A549 (cell line): Measurements from ENCODE around the gene TRIM47. TPM values are rescaled to one million over a fixed set of nuclear protein-coding genes. Genes with fewer than 3 reads are reported as not detected.

Source experiments
- ATAC-seq, 2 experiments: fragments of 200-7000 bp in 1 of 2; fragments of >200 bp in 1 of 2; cut with Nextera tagmentation in 1 of 2; cut with Tn5 transposase in 1 of 2; 3 replicates each; pipeline versions ENCODE4 v1.8.0 to v1.9.1; 2018 to 2020; ENCODE audit warnings: mild to moderate bottlenecking in 1 of 2, moderate library complexity in 1 of 2
- CTCF ChIA-PET: fragments of 300-600 bp; sonication (Branson Sonifier 250); formaldehyde crosslinking; extraction: SDS; loops from one replicate; lab custom pipeline; 2021; ENCODE audit warnings: antibody characterized with exemption, inconsistent platforms; lab: Yijun Ruan, JAX
- POLR2A ChIA-PET: fragments of 350-600 bp; formaldehyde crosslinking; extraction: SDS; loops from one replicate; lab custom pipeline; 2021; ENCODE audit warnings: antibody characterized with exemption, inconsistent platforms; lab: Yijun Ruan, JAX
- DNase-seq, 2 experiments: peaks; one replicate each; pipeline versions ENCODE4 v3.0.0 to v3.0.0-alpha.2; 2011 to 2016; ENCODE audit warnings: low read depth in 1 of 2, low spot score in 1 of 2
- FAIRE-seq: peaks from 2 replicates; lab custom pipeline; 2011; peaks lifted over from hg19 to GRCh38; lab: Jason Lieb, UNC
- H3K27ac ChIP-seq, 2 experiments: fragments of >200 bp; sonication (Bioruptor Twin); formaldehyde crosslinking; 3 replicates each; pipeline ENCODE4 v1.5.1; 2016 to 2017
- H3K4me1 ChIP-seq: fragments of >200 bp; sonication (Bioruptor Twin); formaldehyde crosslinking; 3 replicates; pipeline ENCODE4 v1.6.1; 2016
- H3K4me2 ChIP-seq: fragments of >200 bp; sonication (Bioruptor Twin); formaldehyde crosslinking; 3 replicates; pipeline ENCODE4 v1.6.1; 2016
- H3K4me3 ChIP-seq: fragments of >200 bp; sonication (Bioruptor Twin); formaldehyde crosslinking; 3 replicates; pipeline ENCODE4 v1.5.1; 2016
- H3K9me3 ChIP-seq: fragments of >200 bp; sonication (Bioruptor Twin); formaldehyde crosslinking; 3 replicates; pipeline ENCODE4 v1.6.1; 2016
- CBX2 ChIP-seq: fragments of 200-600 bp; sonication (generic); IDR thresholded peaks from 2 replicates; pipeline ENCODE4 v1.6.1; 2016; ENCODE audit warnings: low read depth, mild to moderate bottlenecking, borderline replicate concordance
- CBX8 ChIP-seq: fragments of 200-600 bp; sonication (generic); IDR thresholded peaks from 2 replicates; pipeline ENCODE4 v1.6.1; 2016
- CEBPB ChIP-seq, 2 experiments: fragments of >200 bp in 1 of 2; sonication (Bioruptor Twin) in 1 of 2; formaldehyde crosslinking in 1 of 2; IDR thresholded peaks; 2 replicates each; pipeline ENCODE4 v1.6.1; 2012 to 2016
- CHD2 ChIP-seq: fragments of 150-350 bp; IDR thresholded peaks from 2 replicates; pipeline ENCODE4 v1.6.1; 2014; ENCODE audit warnings: low read length; ENCODE audit not compliant: partially characterized antibody
- CTCF ChIP-seq: fragments of >200 bp; sonication (Bioruptor Twin); formaldehyde crosslinking; IDR thresholded peaks from 3 replicates; pipeline ENCODE4 v1.5.1; 2016
- E2F6 ChIP-seq: IDR thresholded peaks from 2 replicates; pipeline ENCODE4 v1.6.1; 2012; ENCODE audit warnings: low read depth, borderline replicate concordance
- EHF ChIP-seq: fragments of 250-450 bp; sonication (Bioruptor Pico); IDR thresholded peaks from 2 replicates; pipeline ENCODE4 v1.5.0; 2020; ENCODE audit warnings: mild to moderate bottlenecking
- EHMT2 ChIP-seq: fragments of 200-600 bp; sonication (generic); IDR thresholded peaks from 2 replicates; pipeline ENCODE4 v1.6.1; 2016; ENCODE audit warnings: antibody characterized with exemption, low read depth, mild to moderate bottlenecking, moderate library complexity
- EP300 ChIP-seq, 2 experiments: fragments of >200 bp; sonication (Bioruptor Twin); formaldehyde crosslinking; IDR thresholded peaks; 2 replicates in 1 of 2; 3 replicates in 1 of 2; pipeline ENCODE4 v1.6.1; 2016 to 2017
- ESRRA ChIP-seq: fragments of 150-350 bp; IDR thresholded peaks from 2 replicates; pipeline ENCODE4 v1.6.1; 2014; ENCODE audit warnings: mild to moderate bottlenecking, low read length, borderline replicate concordance
- FOSB ChIP-seq: fragments of 250-450 bp; sonication (Bioruptor Pico); IDR thresholded peaks from 2 replicates; pipeline ENCODE4 v1.5.0; 2020; ENCODE audit warnings: mild to moderate bottlenecking, moderate library complexity
- FOSL2 ChIP-seq, 2 experiments: fragments of 450-650 bp in 1 of 2; fragments of >200 bp in 1 of 2; sonication (Bioruptor Twin) in 1 of 2; formaldehyde crosslinking; IDR thresholded peaks; 2 replicates each; pipeline versions ENCODE4 v1.5.0 to v1.6.1; 2016 to 2020; ENCODE audit warnings: mild to moderate bottlenecking in 1 of 2, moderate library complexity in 1 of 2
- GATA3 ChIP-seq: IDR thresholded peaks from 2 replicates; pipeline ENCODE4 v1.6.1; 2012; ENCODE audit warnings: borderline replicate concordance
- HDAC2 ChIP-seq: fragments of 200-600 bp; sonication (generic); IDR thresholded peaks from 2 replicates; pipeline ENCODE4 v1.6.1; 2016
- HES2 ChIP-seq: fragments of >200 bp; sonication (Bioruptor Twin); formaldehyde crosslinking; IDR thresholded peaks from 2 replicates; pipeline ENCODE4 v1.6.1; 2016
- HOXA7 ChIP-seq: fragments of 250-450 bp; sonication (Bioruptor Pico); IDR thresholded peaks from 2 replicates; pipeline ENCODE4 v1.5.0; 2020; ENCODE audit warnings: mild to moderate bottlenecking, moderate library complexity
- HOXB13 ChIP-seq: fragments of 250-450 bp; sonication (Bioruptor Pico); IDR thresholded peaks from 2 replicates; pipeline ENCODE4 v1.5.0; 2020; ENCODE audit warnings: low read depth, mild to moderate bottlenecking, moderate library complexity
- HOXB5 ChIP-seq: fragments of 250-450 bp; sonication (Bioruptor Pico); IDR thresholded peaks from 2 replicates; pipeline ENCODE4 v1.5.0; 2020; ENCODE audit warnings: mild to moderate bottlenecking, moderate library complexity
- JUNB ChIP-seq: fragments of >200 bp; sonication (Bioruptor Twin); formaldehyde crosslinking; IDR thresholded peaks from 2 replicates; pipeline ENCODE4 v1.6.1; 2016
- KDM1A ChIP-seq: fragments of 200-600 bp; sonication (generic); IDR thresholded peaks from 2 replicates; pipeline ENCODE4 v1.6.1; 2016; ENCODE audit warnings: low read depth, mild to moderate bottlenecking
- KDM5A ChIP-seq: fragments of 200-600 bp; sonication (generic); IDR thresholded peaks from 2 replicates; pipeline ENCODE4 v1.6.1; 2016; ENCODE audit warnings: antibody characterized with exemption, mild to moderate bottlenecking
- MAFK ChIP-seq: fragments of 450-650 bp; IDR thresholded peaks from 2 replicates; pipeline ENCODE4 v1.6.1; 2014; ENCODE audit not compliant: partially characterized antibody
- MAX ChIP-seq: IDR thresholded peaks from 2 replicates; pipeline ENCODE4 v1.6.1; 2012
- MAZ ChIP-seq: fragments of 150-350 bp; IDR thresholded peaks from 2 replicates; pipeline ENCODE4 v1.6.1; 2014; ENCODE audit warnings: antibody characterized with exemption, low read depth, low read length, borderline replicate concordance
- MYC ChIP-seq: IDR thresholded peaks from 2 replicates; pipeline ENCODE4 v1.6.1; 2012; ENCODE audit warnings: mild to moderate bottlenecking, inconsistent platforms, low read length, improper control_type of control experiment, borderline replicate concordance
- NFE2L2 ChIP-seq: fragments of 150-350 bp; conservative IDR thresholded peaks from 2 replicates; pipeline ENCODE4 v1.6.1; 2014; ENCODE audit warnings: low read length
- NPAS2 ChIP-seq: fragments of 250-450 bp; sonication (Bioruptor Pico); IDR thresholded peaks from 2 replicates; pipeline ENCODE4 v1.8.0; 2022; ENCODE audit warnings: mild to moderate bottlenecking, moderate library complexity, borderline replicate concordance
- NR3C1 ChIP-seq: fragments of >200 bp; sonication (Bioruptor Twin); formaldehyde crosslinking; IDR thresholded peaks from 3 replicates; pipeline ENCODE4 v1.6.1; 2017
- POLR2AphosphoS2 ChIP-seq: conservative IDR thresholded peaks from 2 replicates; pipeline ENCODE4 v1.6.1; 2012; ENCODE audit warnings: low read length, improper control_type of control experiment, inconsistent platforms
- RCOR1 ChIP-seq: fragments of 150-350 bp; IDR thresholded peaks from 2 replicates; pipeline ENCODE4 v1.6.1; 2014; ENCODE audit warnings: antibody characterized with exemption, low read length, low read depth
- RFX5 ChIP-seq: fragments of 450-650 bp; IDR thresholded peaks from 2 replicates; pipeline ENCODE4 v1.7.1; 2014; ENCODE audit warnings: antibody characterized with exemption, mild to moderate bottlenecking, moderate library complexity
- RNF2 ChIP-seq: fragments of 200-600 bp; sonication (generic); IDR thresholded peaks from 2 replicates; pipeline ENCODE4 v1.6.1; 2016; ENCODE audit warnings: low read depth, mild to moderate bottlenecking, antibody characterized with exemption, moderate library complexity, borderline replicate concordance
- SREBF2 ChIP-seq: fragments of 450-650 bp; IDR thresholded peaks from 2 replicates; pipeline ENCODE4 v1.6.1; 2014; ENCODE audit warnings: mild to moderate bottlenecking, moderate library complexity
- TFCP2L1 ChIP-seq: fragments of 250-450 bp; sonication (Bioruptor Pico); IDR thresholded peaks from 2 replicates; pipeline ENCODE4 v1.5.0; 2021; ENCODE audit warnings: mild to moderate bottlenecking
- TP53 ChIP-seq: fragments of 250-450 bp; sonication (Bioruptor Pico); IDR thresholded peaks from 2 replicates; pipeline ENCODE4 v1.5.0; 2021; ENCODE audit warnings: mild to moderate bottlenecking, moderate library complexity
- USF2 ChIP-seq: fragments of 450-650 bp; IDR thresholded peaks from 2 replicates; pipeline ENCODE4 v1.6.1; 2014; ENCODE audit warnings: antibody characterized with exemption
- ZC3H11A ChIP-seq: fragments of 450-650 bp; IDR thresholded peaks from 2 replicates; pipeline ENCODE4 v1.6.1; 2014; ENCODE audit warnings: antibody characterized with exemption, mild to moderate bottlenecking
- ZFP36 ChIP-seq: fragments of 450-650 bp; IDR thresholded peaks from 2 replicates; pipeline ENCODE4 v1.6.1; 2014; ENCODE audit warnings: borderline replicate concordance; ENCODE audit not compliant: partially characterized antibody
- ZNF302 ChIP-seq: fragments of 250-450 bp; sonication (Bioruptor Pico); IDR thresholded peaks from 2 replicates; pipeline ENCODE4 v1.9.0; 2021; ENCODE audit warnings: inconsistent platforms, mild to moderate bottlenecking, moderate library complexity
- ZSCAN20 ChIP-seq: fragments of 250-450 bp; sonication (Bioruptor Pico); IDR thresholded peaks from 2 replicates; pipeline ENCODE4 v1.8.0; 2022; ENCODE audit warnings: mild to moderate bottlenecking, moderate library complexity
- WGBS: methylation state at CpG from one replicate; pipeline ENCODE4 v1.1.6; 2017; ENCODE audit errors: missing lambda C conversion rate; 5-methylcytosine and 5-hydroxymethylcytosine counted together
- polyA plus RNA-seq, 4 experiments: library from polyadenylated mRNA; depleted of rRNA in 3 of 4; stranded (reverse); fragments of >200 nt; fragmentation: RNase III in 1 of 4; extraction: RNeasy Plus Mini Kit Qiagen cat#74134 plus additional on column Dnase treatment in 1 of 4; gene quantifications; 2 replicates in 3 of 4; 3 replicates in 1 of 4; pipeline ENCODE4 v1.2.3, GENCODE V29; 2011 to 2017

TRIM47 gene
- polyA plus RNA-seq, 2 of the 4 experiments (the other 2 are of a cell fraction) = 19.6 to 46.6 TPM

GRCh38 chr17:75876938-75877751 is 1.2 kb downstream of the TRIM47 start:
- ATAC-seq = peak; percentile 46 to 66
- H3K9me3 ChIP-seq = no peaks in the 10 kb centered on the region
- CTCF ChIA-PET = interaction anchor here (0.6 to 22.8 kb wide), 37 partner anchors 10 to 501 kb away, joined by 3 to 513 read pairs (median 5); partner anchors contain the start of genes GALK1, MRPL38, TRIM65 and UNK
- WGBS = 1% methylated on average over 40 of the region's 41 CpGs
- H3K4me3 ChIP-seq = peak overlapping the region; percentile 85
- peak overlapping the region; percentile 92 to 94 for H3K27ac ChIP-seq
- no peak for FAIRE-seq
- POLR2A ChIA-PET = interaction anchor here (1.0 to 4.9 kb wide), 7 partner anchors 19 to 101 kb away, joined by 3 to 52 read pairs (median 18); partner anchors contain the start of genes MRPL38, TRIM65, UNK and WBP2
- H3K4me2 ChIP-seq = peak overlapping the region; percentile 93
- H3K4me1 ChIP-seq = peaks cover 43% of the 10 kb centered on the region
- DNase-seq = peak; percentile 85 to 95
- TF ChIP-seq ESRRA (no peak), SREBF2 (no peak), RFX5 (0 out of 2 replicates have a peak, but pooled peaks have one; percentile 11), CBX8 (no peak), USF2 (no peak), RCOR1 (no peak), ZFP36 (no peak), HOXA7 (CRISPR knock-in tag) (no peak), EHF (CRISPR knock-in tag) (no peak), ZSCAN20 (CRISPR knock-in tag) (no peak), MYC (peak; percentile 76; the same call in 1 of the 2 replicates), NFE2L2 (no peak), E2F6 (peak; percentile 41; the same call in 1 of the 2 replicates), ZC3H11A (no peak), HDAC2 (no peak), FOSL2 (IDR thresholded peaks at IDR 0.05) (peak; percentile 66), FOSL2 (CRISPR knock-in tag; IDR thresholded peaks at IDR 0.05) (peak; percentile 96), MAFK (peak; percentile 62), EHMT2 (no peak), KDM5A (no peak), CTCF (no peak), CBX2 (no peak), HOXB5 (CRISPR knock-in tag) (no peak), MAZ (peak; percentile 95), KDM1A (no peak), NPAS2 (CRISPR knock-in tag) (no peak), CHD2 (no peak), ZNF302 (CRISPR knock-in tag) (no peak), JUNB (peak; percentile 50; the same call in 1 of the 2 replicates), RNF2 (peak; percentile 96; the same call in 1 of the 2 replicates), GATA3 (peak; percentile 70), TFCP2L1 (CRISPR knock-in tag) (no peak), FOSB (CRISPR knock-in tag) (no peak), NR3C1 (no peak), TP53 (no peak), EP300 (IDR thresholded peaks at IDR 0.05) (peak in 1 of 2 experiments; percentile 42; a peak in 1 of 5 replicates), POLR2AphosphoS2 (no peak), HOXB13 (no peak), MAX (no peak; the same call in none of the 2 replicates), HES2 (no peak), CEBPB (IDR thresholded peaks at IDR 0.05) (no peak)
